ENCODE data around the gene SMAP1. TPM values are rescaled to one million over a fixed set of nuclear protein-coding genes. Genes with fewer than 3 reads are reported as not detected.

SMAP1 gene
- total RNA-seq, 1 experiment from 2014 or later = 17.7 TPM

GRCh38 chr6:70707893-70708292 lies 40.2 kb downstream of the SMAP1 start:
- peaks cover 53% of the 10 kb centered on the region for H4K20me1 ChIP-seq (ENCODE audit: insufficient read depth, low read depth, low read length)
- DNase-seq = no peak

GRCh38 chr6:70708448-70708847 lies 40.8 kb downstream of the SMAP1 start:
- Histone ChIP-seq H4K20me1 (ENCODE audit: insufficient read depth, low read depth, low read length) (peaks cover 50% of the 10 kb centered on the region), H3K9me2 (replicated peaks; ENCODE audit: insufficient read depth, low read length) (no peaks in the 10 kb centered on the region), H3K27me3 (ENCODE audit: low read length) (no peaks in the 10 kb centered on the region), H3K4me2 (ENCODE audit: low read depth, low read length, poor library complexity, severe bottlenecking) (no peak overlapping the region), H3K9me3 (ENCODE audit: low read length) (no peaks in the 10 kb centered on the region), H2AFZ (ENCODE audit: low read length) (no peak overlapping the region), H3K9ac (ENCODE audit: low read length) (no peak overlapping the region), H3K4me3 (ENCODE audit: low read length) (no peak overlapping the region), H3K36me3 (ENCODE audit: insufficient read depth, low read length) (no peaks in the 10 kb centered on the region), H3K79me2 (ENCODE audit: low read length) (peaks cover 6% of the 10 kb centered on the region; the same call in 1 of the 2 replicates), H3K4me1 (ENCODE audit: low read length) (peaks cover 9% of the 10 kb centered on the region; the same call in 1 of the 2 replicates), H3K27ac (ENCODE audit: low read length) (no peak overlapping the region)
- DNase-seq = no peak

More at GRCh38 chr6:70707893-70708292, 40.2 kb downstream of the SMAP1 start:
- H3K9me3 ChIP-seq (ENCODE audit: low read length) = no peaks in the 10 kb centered on the region
- H3K36me3 ChIP-seq (ENCODE audit: insufficient read depth, low read length) = no peaks in the 10 kb centered on the region
- H3K4me1 ChIP-seq (ENCODE audit: low read length) = peaks cover 7% of the 10 kb centered on the region; the same call in 1 of the 2 replicates
- no peak overlapping the region for H3K4me3 ChIP-seq (ENCODE audit: low read length)
- no peaks in the 10 kb centered on the region for H3K9me2 ChIP-seq (replicated peaks; ENCODE audit: insufficient read depth, low read length)
- peaks cover 6% of the 10 kb centered on the region; the same call in 1 of the 2 replicates for H3K79me2 ChIP-seq (ENCODE audit: low read length)
- no peak overlapping the region for H3K27ac ChIP-seq (ENCODE audit: low read length)
- H2AFZ ChIP-seq (ENCODE audit: low read length) = no peak overlapping the region
- no peak overlapping the region for H3K4me2 ChIP-seq (ENCODE audit: low read depth, low read length, poor library complexity, severe bottlenecking)
- no peaks in the 10 kb centered on the region for H3K27me3 ChIP-seq (ENCODE audit: low read length)
- H3K9ac ChIP-seq (ENCODE audit: low read length) = no peak overlapping the region

GRCh38 chr6:70709826-70710225 lies 42.1 kb downstream of the SMAP1 start:
- no peaks in the 10 kb centered on the region for H3K9me2 ChIP-seq (replicated peaks; ENCODE audit: insufficient read depth, low read length)
- no peak for DNase-seq
- no peak overlapping the region for H3K9ac ChIP-seq (ENCODE audit: low read length)
- H3K79me2 ChIP-seq (ENCODE audit: low read length) = peaks cover 10% of the 10 kb centered on the region; the same call in 1 of the 2 replicates
- H3K4me3 ChIP-seq (ENCODE audit: low read length) = no peak overlapping the region
- H3K27ac ChIP-seq (ENCODE audit: low read length) = no peak overlapping the region
- H2AFZ ChIP-seq (ENCODE audit: low read length) = no peak overlapping the region
- peaks cover 6% of the 10 kb centered on the region for H3K9me3 ChIP-seq (ENCODE audit: low read length)
- no peak overlapping the region for H3K4me2 ChIP-seq (ENCODE audit: low read depth, low read length, poor library complexity, severe bottlenecking)
- H3K27me3 ChIP-seq (ENCODE audit: low read length) = no peaks in the 10 kb centered on the region
- peaks cover 39% of the 10 kb centered on the region for H4K20me1 ChIP-seq (ENCODE audit: insufficient read depth, low read depth, low read length)
- H3K4me1 ChIP-seq (ENCODE audit: low read length) = peaks cover 9% of the 10 kb centered on the region; the same call in 1 of the 2 replicates
- no peaks in the 10 kb centered on the region for H3K36me3 ChIP-seq (ENCODE audit: insufficient read depth, low read length)

GRCh38 chr6:70714716-70715257 lies 47.1 kb downstream of the SMAP1 start:
- Histone ChIP-seq H3K27ac (ENCODE audit: low read length) (no peak overlapping the region), H4K20me1 (ENCODE audit: insufficient read depth, low read depth, low read length) (peaks cover 39% of the 10 kb centered on the region), H3K4me3 (ENCODE audit: low read length) (no peak overlapping the region), H3K36me3 (ENCODE audit: insufficient read depth, low read length) (no peaks in the 10 kb centered on the region), H3K4me2 (ENCODE audit: low read depth, low read length, poor library complexity, severe bottlenecking) (no peak overlapping the region), H3K79me2 (ENCODE audit: low read length) (peaks cover 4% of the 10 kb centered on the region; the same call in 1 of the 2 replicates), H3K9me3 (ENCODE audit: low read length) (peaks cover 6% of the 10 kb centered on the region), H3K4me1 (ENCODE audit: low read length) (peaks cover 4% of the 10 kb centered on the region; the same call in 1 of the 2 replicates), H3K27me3 (ENCODE audit: low read length) (no peaks in the 10 kb centered on the region), H3K9me2 (replicated peaks; ENCODE audit: insufficient read depth, low read length) (no peaks in the 10 kb centered on the region), H2AFZ (ENCODE audit: low read length) (no peak overlapping the region), H3K9ac (ENCODE audit: low read length) (no peak overlapping the region)
- no peak for DNase-seq

GRCh38 chr6:70717038-70717801 lies 49.5 kb downstream of the SMAP1 start:
- Histone ChIP-seq H3K4me2 (ENCODE audit: low read depth, low read length, poor library complexity, severe bottlenecking) (no peak overlapping the region), H3K27me3 (ENCODE audit: low read length) (no peaks in the 10 kb centered on the region), H3K79me2 (ENCODE audit: low read length) (peaks cover 4% of the 10 kb centered on the region; the same call in 1 of the 2 replicates), H3K4me1 (ENCODE audit: low read length) (peaks cover 11% of the 10 kb centered on the region), H3K36me3 (ENCODE audit: insufficient read depth, low read length) (no peaks in the 10 kb centered on the region), H3K9ac (ENCODE audit: low read length) (no peak overlapping the region), H3K9me3 (ENCODE audit: low read length) (peaks cover 6% of the 10 kb centered on the region), H3K27ac (ENCODE audit: low read length) (no peak overlapping the region), H4K20me1 (ENCODE audit: insufficient read depth, low read depth, low read length) (peaks cover 37% of the 10 kb centered on the region), H3K9me2 (replicated peaks; ENCODE audit: insufficient read depth, low read length) (no peaks in the 10 kb centered on the region), H3K4me3 (ENCODE audit: low read length) (no peak overlapping the region), H2AFZ (ENCODE audit: low read length) (no peak overlapping the region)
- DNase-seq = no peak

- Histone ChIP-seq H3K4me1 (ENCODE audit: low read length) (peaks cover 6% of the 10 kb centered on the region), H3K9me2 (replicated peaks; ENCODE audit: insufficient read depth, low read length) (no peaks in the 10 kb centered on the region), H3K4me3 (ENCODE audit: low read length) (no peak overlapping the region), H4K20me1 (ENCODE audit: insufficient read depth, low read depth, low read length) (peaks cover 32% of the 10 kb centered on the region), H3K9ac (ENCODE audit: low read length) (no peak overlapping the region), H3K27ac (ENCODE audit: low read length) (no peak overlapping the region), H2AFZ (ENCODE audit: low read length) (no peak overlapping the region), H3K4me2 (ENCODE audit: low read depth, low read length, poor library complexity, severe bottlenecking) (no peak overlapping the region), H3K9me3 (ENCODE audit: low read length) (no peaks in the 10 kb centered on the region), H3K27me3 (ENCODE audit: low read length) (no peaks in the 10 kb centered on the region), H3K36me3 (ENCODE audit: insufficient read depth, low read length) (no peaks in the 10 kb centered on the region), H3K79me2 (ENCODE audit: low read length) (no peaks in the 10 kb centered on the region)
- no peak for DNase-seq
These were observed 56.8 kb downstream of the SMAP1 start for GRCh38 chr6:70724524-70724923.

GRCh38 chr6:70725817-70726415 lies 58.2 kb downstream of the SMAP1 start:
- Histone ChIP-seq H2AFZ (ENCODE audit: low read length) (no peak overlapping the region), H3K9me3 (ENCODE audit: low read length) (no peaks in the 10 kb centered on the region), H3K27ac (ENCODE audit: low read length) (no peak overlapping the region), H4K20me1 (ENCODE audit: insufficient read depth, low read depth, low read length) (peaks cover 26% of the 10 kb centered on the region), H3K79me2 (ENCODE audit: low read length) (no peaks in the 10 kb centered on the region), H3K4me3 (ENCODE audit: low read length) (no peak overlapping the region), H3K9ac (ENCODE audit: low read length) (no peak overlapping the region), H3K9me2 (replicated peaks; ENCODE audit: insufficient read depth, low read length) (no peaks in the 10 kb centered on the region), H3K36me3 (ENCODE audit: insufficient read depth, low read length) (no peaks in the 10 kb centered on the region), H3K4me2 (ENCODE audit: low read depth, low read length, poor library complexity, severe bottlenecking) (no peak overlapping the region), H3K27me3 (ENCODE audit: low read length) (no peaks in the 10 kb centered on the region), H3K4me1 (ENCODE audit: low read length) (peaks cover 1% of the 10 kb centered on the region; the same call in 1 of the 2 replicates)
- DNase-seq = no peak

GRCh38 chr6:70734381-70734780 lies 66.7 kb downstream of the SMAP1 start:
- H3K4me2 ChIP-seq (ENCODE audit: low read depth, low read length, poor library complexity, severe bottlenecking) = no peak overlapping the region
- no peaks in the 10 kb centered on the region for H3K4me1 ChIP-seq (ENCODE audit: low read length)
- H3K27ac ChIP-seq (ENCODE audit: low read length) = no peak overlapping the region
- H3K4me3 ChIP-seq (ENCODE audit: low read length) = no peak overlapping the region
- no peaks in the 10 kb centered on the region for H4K20me1 ChIP-seq (ENCODE audit: insufficient read depth, low read depth, low read length)
- no peak for DNase-seq
- H3K9me2 ChIP-seq (replicated peaks; ENCODE audit: insufficient read depth, low read length) = no peaks in the 10 kb centered on the region
- H3K9me3 ChIP-seq (ENCODE audit: low read length) = no peaks in the 10 kb centered on the region
- H2AFZ ChIP-seq (ENCODE audit: low read length) = no peak overlapping the region
- H3K27me3 ChIP-seq (ENCODE audit: low read length) = no peaks in the 10 kb centered on the region
- no peaks in the 10 kb centered on the region for H3K36me3 ChIP-seq (ENCODE audit: insufficient read depth, low read length)
- no peaks in the 10 kb centered on the region for H3K79me2 ChIP-seq (ENCODE audit: low read length)
- H3K9ac ChIP-seq (ENCODE audit: low read length) = no peak overlapping the region

All from Karpas-422 (cell line).